Measurements from ENCODE around the gene MGAT4C.
A peak's percentile ranks its signal among the peaks of the same experiment; 100 is the strongest.

The MGAT4C gene

GRCh38 chr12:85951823-85952222 lies 304.4 kb downstream of the MGAT4C start:
- H3K27ac ChIP-seq = no peak overlapping the region
- peak; percentile 77 for TF ChIP-seq CTCF (conservative IDR thresholded peaks at IDR 0.05)

- TF ChIP-seq CTCF (conservative IDR thresholded peaks at IDR 0.05) = no peak
- peak overlapping the region; percentile 44; the same call in 1 of the 2 replicates for H3K27ac ChIP-seq
Observed at GRCh38 chr12:85949253-85949652, 306.9 kb downstream of the MGAT4C start.

- peak overlapping the region; percentile 44 for H3K27ac ChIP-seq
- no peak for TF ChIP-seq CTCF (conservative IDR thresholded peaks at IDR 0.05)
Observed at GRCh38 chr12:85948340-85948739, 307.9 kb downstream of the MGAT4C start.

GRCh38 chr12:85947286-85947685 lies 308.9 kb downstream of the MGAT4C start:
- no peak overlapping the region for H3K27ac ChIP-seq
- no peak for TF ChIP-seq CTCF (conservative IDR thresholded peaks at IDR 0.05)

- H3K27ac ChIP-seq = no peak overlapping the region
- TF ChIP-seq CTCF (conservative IDR thresholded peaks at IDR 0.05) = no peak
Observed at GRCh38 chr12:85946375-85946774, 309.8 kb downstream of the MGAT4C start.

GRCh38 chr12:85927166-85927565 lies 329.0 kb downstream of the MGAT4C start:
- TF ChIP-seq CTCF (conservative IDR thresholded peaks at IDR 0.05) = no peak
- no peak overlapping the region for H3K27ac ChIP-seq

GRCh38 chr12:85923767-85924331 lies 332.3 kb downstream of the MGAT4C start:
- peak; percentile 85 for TF ChIP-seq CTCF (conservative IDR thresholded peaks at IDR 0.05)
- H3K27ac ChIP-seq = no peak overlapping the region

Measured in VCaP (cell line).